Suprapubic skin (tissue), 4 donors: Measurements from ENCODE around the gene SH3BP2.

Experiments
- POLR2A ChIP-seq, 2 donors: fragments of 450-650 bp; IDR thresholded peaks; one replicate each; pipeline ENCODE4 v1.6.1; 2017; ENCODE audit warnings: antibody characterized with exemption in 2 of 2, mild to moderate bottlenecking in 2 of 2, moderate library complexity in 2 of 2
- POLR2AphosphoS5 ChIP-seq, 3 donors: sonication (generic); formaldehyde crosslinking; IDR thresholded peaks; one replicate each; pipeline ENCODE4 v1.6.1; 2017; ENCODE audit warnings: antibody characterized with exemption in 3 of 3

GRCh38 chr4:2873329-2873728, 80.4 kb downstream of the SH3BP2 start:
- TF ChIP-seq POLR2AphosphoS5 (IDR thresholded peaks at IDR 0.05) (no peak), POLR2A (IDR thresholded peaks at IDR 0.05) (no peak)
